SK-N-MC (cell line): ENCODE data around the gene SYCE3.

Experiments used
- EZH2 ChIP-seq: fragments of 200-600 bp; sonication (generic); IDR thresholded peaks from one replicate; pipeline ENCODE4 v1.6.1; 2017; ENCODE audit warnings: antibody characterized with exemption
- POLR2AphosphoS5 ChIP-seq: IDR thresholded peaks from 2 replicates; pipeline ENCODE4 v1.6.1; 2012; ENCODE audit warnings: mild to moderate bottlenecking, low read depth, low read length, borderline replicate concordance

- TF ChIP-seq EZH2 (no peak), POLR2AphosphoS5 (no peak)
Observed at GRCh38 chr22:50583294-50583861, 20.7 kb upstream of the SYCE3 start.
